Spinal cord (tissue), 10 donors: Measurements from ENCODE around the gene GEMIN5. TPM values are rescaled to one million over a fixed set of nuclear protein-coding genes. Genes with fewer than 3 reads are reported as not detected.
A peak's percentile ranks its signal among the peaks of the same experiment; 100 is the strongest.
"Not testable (repeated sequence)": the region's sequence is repeated elsewhere in the genome, so short reads cannot be mapped to it uniquely, and the experiment has no call there.

Experiments
- DNase-seq, 6 donors: peaks; one replicate each; pipeline versions ENCODE4 v3.0.0 to v3.0.0-alpha.2; 2013 to 2015; ENCODE audit warnings: low spot score in 6 of 6, low read depth in 4 of 6
- H3K27ac ChIP-seq: one replicate; pipeline ENCODE4 v1.5.1; 2013; ENCODE audit warnings: low read depth, low read length, control low read depth
- H3K27me3 ChIP-seq: one replicate; pipeline ENCODE4 v1.6.1; 2013; ENCODE audit warnings: low read length; ENCODE audit not compliant: control insufficient read depth, insufficient read depth
- H3K36me3 ChIP-seq: one replicate; pipeline ENCODE4 v1.6.1; 2013; ENCODE audit warnings: low read length; ENCODE audit not compliant: control insufficient read depth, insufficient read depth
- H3K4me1 ChIP-seq: one replicate; pipeline ENCODE4 v1.6.1; 2013; ENCODE audit warnings: low read length; ENCODE audit not compliant: control insufficient read depth, insufficient read depth
- H3K4me3 ChIP-seq: one replicate; pipeline ENCODE4 v1.5.1; 2013; ENCODE audit warnings: low read depth, low read length, control low read depth
- H3K9me3 ChIP-seq: one replicate; pipeline ENCODE4 v1.6.1; 2013; ENCODE audit warnings: low read length; ENCODE audit not compliant: control insufficient read depth, insufficient read depth
- WGBS: methylation state at CpG from one replicate; pipeline ENCODE4 v1.1.5; 2013; ENCODE audit warnings: missing lambda C conversion rate; ENCODE audit not compliant: insufficient coverage; 5-methylcytosine and 5-hydroxymethylcytosine counted together
- long read RNA-seq, 4 donors: transcript quantifications; one replicate each; lab custom pipeline, GENCODE V29; 2026
- polyA plus RNA-seq, 2 donors: library from polyadenylated mRNA; unstranded; fragments of 120-200 nt; gene quantifications; one replicate each; pipeline ENCODE4 v1.2.1, GENCODE V29; 2013; ENCODE audit not compliant: insufficient read length in 2 of 2
- total RNA-seq, 2 donors: library from RNA; depleted of rRNA in 1 of 2; stranded (reverse); fragments of 120-200 nt in 1 of 2; fragments of >200 nt in 1 of 2; gene quantifications; one replicate each; pipeline versions ENCODE4 v1.2.3 to v1.2.4, GENCODE V29; 2013 to 2014
- donor health status: healthy.

The GEMIN5 gene, protein sequence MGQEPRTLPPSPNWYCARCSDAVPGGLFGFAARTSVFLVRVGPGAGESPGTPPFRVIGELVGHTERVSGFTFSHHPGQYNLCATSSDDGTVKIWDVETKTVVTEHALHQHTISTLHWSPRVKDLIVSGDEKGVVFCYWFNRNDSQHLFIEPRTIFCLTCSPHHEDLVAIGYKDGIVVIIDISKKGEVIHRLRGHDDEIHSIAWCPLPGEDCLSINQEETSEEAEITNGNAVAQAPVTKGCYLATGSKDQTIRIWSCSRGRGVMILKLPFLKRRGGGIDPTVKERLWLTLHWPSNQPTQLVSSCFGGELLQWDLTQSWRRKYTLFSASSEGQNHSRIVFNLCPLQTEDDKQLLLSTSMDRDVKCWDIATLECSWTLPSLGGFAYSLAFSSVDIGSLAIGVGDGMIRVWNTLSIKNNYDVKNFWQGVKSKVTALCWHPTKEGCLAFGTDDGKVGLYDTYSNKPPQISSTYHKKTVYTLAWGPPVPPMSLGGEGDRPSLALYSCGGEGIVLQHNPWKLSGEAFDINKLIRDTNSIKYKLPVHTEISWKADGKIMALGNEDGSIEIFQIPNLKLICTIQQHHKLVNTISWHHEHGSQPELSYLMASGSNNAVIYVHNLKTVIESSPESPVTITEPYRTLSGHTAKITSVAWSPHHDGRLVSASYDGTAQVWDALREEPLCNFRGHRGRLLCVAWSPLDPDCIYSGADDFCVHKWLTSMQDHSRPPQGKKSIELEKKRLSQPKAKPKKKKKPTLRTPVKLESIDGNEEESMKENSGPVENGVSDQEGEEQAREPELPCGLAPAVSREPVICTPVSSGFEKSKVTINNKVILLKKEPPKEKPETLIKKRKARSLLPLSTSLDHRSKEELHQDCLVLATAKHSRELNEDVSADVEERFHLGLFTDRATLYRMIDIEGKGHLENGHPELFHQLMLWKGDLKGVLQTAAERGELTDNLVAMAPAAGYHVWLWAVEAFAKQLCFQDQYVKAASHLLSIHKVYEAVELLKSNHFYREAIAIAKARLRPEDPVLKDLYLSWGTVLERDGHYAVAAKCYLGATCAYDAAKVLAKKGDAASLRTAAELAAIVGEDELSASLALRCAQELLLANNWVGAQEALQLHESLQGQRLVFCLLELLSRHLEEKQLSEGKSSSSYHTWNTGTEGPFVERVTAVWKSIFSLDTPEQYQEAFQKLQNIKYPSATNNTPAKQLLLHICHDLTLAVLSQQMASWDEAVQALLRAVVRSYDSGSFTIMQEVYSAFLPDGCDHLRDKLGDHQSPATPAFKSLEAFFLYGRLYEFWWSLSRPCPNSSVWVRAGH (N-terminal part only)
- total RNA-seq: 10 to 100 TPM; 20.8 to 21.8 TPM
- 10 to 100 TPM; 14.8 to 15.7 TPM for polyA plus RNA-seq
- long read RNA-seq, donor 1: 0 reads
- long read RNA-seq, donor 2: 0 reads
- long read RNA-seq, donor 3, full-length matches to known transcripts: 2 of 2 reads
- long read RNA-seq, donor 3, partial matches to known transcripts: 0 of 2 reads
- long read RNA-seq, donor 3, other reads (novel, unspliced or antisense): 0 of 2 reads
- long read RNA-seq, donor 4: 0 reads

DNA sequence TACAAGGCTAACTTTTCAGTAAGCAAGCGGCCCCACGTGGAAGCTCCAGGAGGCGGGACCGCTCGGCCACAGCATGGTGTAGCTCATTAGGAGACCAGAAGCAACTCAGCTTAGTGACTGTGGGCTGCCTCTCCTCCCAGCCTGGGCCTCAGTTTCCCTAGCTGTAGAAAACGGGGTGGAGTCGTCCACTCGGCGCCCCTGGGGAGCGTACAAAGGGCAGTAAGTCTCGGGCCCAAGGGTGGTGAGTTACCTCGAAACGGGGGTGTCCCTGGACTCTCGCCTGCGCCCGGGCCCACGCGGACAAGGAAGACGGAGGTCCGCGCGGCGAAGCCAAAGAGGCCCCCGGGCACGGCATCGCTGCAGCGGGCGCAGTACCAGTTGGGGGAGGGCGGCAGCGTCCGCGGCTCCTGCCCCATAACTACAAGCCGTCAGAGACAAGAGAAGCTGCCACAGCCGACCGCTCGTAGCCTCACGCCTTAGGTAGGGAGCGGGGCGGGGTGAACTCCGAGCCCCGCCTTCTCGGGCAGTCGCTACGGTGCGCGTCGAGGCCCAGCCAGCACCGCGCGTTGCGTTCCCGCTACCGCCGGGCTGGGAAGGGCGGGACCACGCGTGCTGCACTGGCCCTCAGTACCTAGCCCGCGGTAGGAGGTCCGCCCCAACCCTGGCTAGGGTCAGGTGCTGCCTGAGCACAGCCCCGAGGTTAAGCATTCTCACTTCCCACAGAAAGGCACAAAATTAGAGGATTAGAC is at the start of gene GEMIN5:
Gene GEMIN5 (minus strand): TSS at position 494 of the 749 bp plus-strand sequence. CDS start 78 bp downstream, at position 416.
- H3K4me1 ChIP-seq: peaks cover 20% of the 10 kb centered on the region
- peaks cover 5% of the 10 kb centered on the region for H3K36me3 ChIP-seq
- no peaks in the 10 kb centered on the region for H3K27me3 ChIP-seq
- 0% methylated on average over 61 of the region's 61 CpGs for WGBS
- DNase-seq: peak; percentile 57 to 94 (median 70)
- H3K27ac ChIP-seq: peak within 1 kb of the TSS; percentile 76
- H3K4me3 ChIP-seq: peak within 1 kb of the TSS; percentile 89
- no peaks in the 10 kb centered on the region for H3K9me3 ChIP-seq

GRCh38 chr5:154986151-154986550 is 48.1 kb upstream of the GEMIN5 start:
- 79% methylated on average over 2 of the region's 4 CpGs for WGBS
- peak in 1 of 6 donors; percentile 8 for DNase-seq
- Histone ChIP-seq H3K27me3 (no peaks in the 10 kb centered on the region), H3K9me3 (no peaks in the 10 kb centered on the region), H3K36me3 (no peaks in the 10 kb centered on the region), H3K4me3 (no peak overlapping the region), H3K27ac (no peak overlapping the region), H3K4me1 (no peaks in the 10 kb centered on the region)

- DNase-seq: peak in 2 of 6 donors; percentile 49 to 83
- Histone ChIP-seq H3K27ac (no peak overlapping the region), H3K36me3 (no peaks in the 10 kb centered on the region), H3K4me3 (no peak overlapping the region), H3K4me1 (no peaks in the 10 kb centered on the region), H3K27me3 (no peaks in the 10 kb centered on the region), H3K9me3 (no peaks in the 10 kb centered on the region)
- 20% methylated on average over 1 of the region's 8 CpGs for WGBS
Observed at GRCh38 chr5:154984946-154985516, 47.0 kb upstream of the GEMIN5 start.

GRCh38 chr5:154978294-154978693 is 40.3 kb upstream of the GEMIN5 start:
- not testable (repeated sequence) for DNase-seq, H3K27me3 ChIP-seq, H3K4me1 ChIP-seq, H3K4me3 ChIP-seq, H3K36me3 ChIP-seq, H3K9me3 ChIP-seq, H3K27ac ChIP-seq
- no CpG with 5 or more reads among the region's 2 CpGs for WGBS

DNA sequence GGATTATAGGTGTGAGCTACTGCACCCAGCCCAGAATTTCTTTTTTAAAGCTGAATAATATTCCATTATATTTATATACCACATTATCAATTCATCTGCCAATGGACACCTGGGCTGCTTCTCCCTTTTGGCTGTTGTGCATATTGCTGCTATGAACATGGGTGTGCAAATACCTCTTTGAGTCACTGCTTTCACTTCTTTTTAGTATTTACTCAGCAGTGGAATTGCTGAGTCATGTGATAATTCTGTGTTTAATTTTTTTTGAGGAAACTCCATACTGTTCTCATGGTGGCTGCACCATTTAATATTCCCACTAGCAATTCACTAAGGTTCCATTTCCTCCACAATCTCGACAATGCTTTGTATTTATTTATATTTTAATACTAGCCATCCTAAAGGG is 39.4 kb upstream of the GEMIN5 start:
- no peaks in the 10 kb centered on the region for H3K27me3 ChIP-seq
- no CpG with 5 or more reads among the region's 1 CpG for WGBS
- DNase-seq: no peak
- H3K4me1 ChIP-seq: no peaks in the 10 kb centered on the region
- H3K27ac ChIP-seq: no peak overlapping the region
- no peak overlapping the region for H3K4me3 ChIP-seq
- H3K9me3 ChIP-seq: no peaks in the 10 kb centered on the region
- no peaks in the 10 kb centered on the region for H3K36me3 ChIP-seq

DNA sequence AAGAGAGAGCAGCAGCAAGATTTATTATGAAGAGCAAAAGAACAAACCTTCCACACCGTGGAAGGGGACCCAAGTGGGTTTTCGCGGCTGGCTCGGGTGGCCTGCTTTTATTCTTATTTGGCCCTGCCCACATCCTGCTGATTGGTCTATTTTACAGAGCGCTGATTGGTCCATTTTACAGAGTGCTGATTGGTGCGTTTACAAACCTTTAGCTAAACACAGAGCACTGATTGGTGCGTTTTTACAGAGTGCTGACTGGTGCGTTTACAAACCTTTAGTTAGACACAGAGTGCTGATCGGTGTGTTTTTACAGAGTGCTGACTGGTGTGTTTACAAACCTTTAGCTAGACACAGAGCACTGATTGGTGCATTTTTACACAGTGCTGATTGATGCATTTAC is 38.1 kb upstream of the GEMIN5 start:
- H3K4me3 ChIP-seq, H3K4me1 ChIP-seq, H3K36me3 ChIP-seq, H3K27me3 ChIP-seq, H3K27ac ChIP-seq, H3K9me3 ChIP-seq, DNase-seq: not testable (repeated sequence)
- WGBS: 98% methylated on average over 9 of the region's 9 CpGs

DNA sequence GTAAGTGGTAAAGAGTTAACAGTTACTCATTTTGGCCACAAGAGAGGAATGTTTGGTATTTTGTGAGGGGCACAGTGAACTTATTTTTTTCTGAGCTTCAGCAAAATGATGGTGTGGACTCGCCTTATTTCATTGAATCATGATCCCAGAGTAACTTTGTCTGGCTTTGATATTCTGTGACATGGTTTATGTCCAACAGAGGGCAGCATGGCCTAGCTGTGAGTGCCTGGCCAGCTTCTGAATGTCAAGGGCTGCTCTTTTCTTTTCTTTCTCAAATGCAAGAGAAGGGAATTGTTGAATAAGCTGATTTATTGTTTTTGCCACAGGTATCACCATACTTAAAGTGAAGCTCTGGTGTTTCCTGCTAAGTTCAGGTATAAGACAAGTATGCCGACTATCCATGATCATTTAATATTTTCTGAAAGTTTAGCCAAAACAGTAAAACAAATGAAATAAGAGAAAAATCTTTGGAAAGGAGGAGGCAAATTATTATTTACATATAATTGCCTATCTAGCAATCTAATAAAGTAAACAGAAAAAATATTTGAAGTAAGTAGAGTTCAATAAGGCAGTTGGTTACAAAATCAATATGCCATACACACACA is 34.6 kb upstream of the GEMIN5 start:
- DNase-seq: peak in 5 of 6 donors; percentile 43 to 91 (median 50)

GRCh38 chr5:154971501-154971900 is 33.5 kb upstream of the GEMIN5 start:
- WGBS: no CpG with 5 or more reads among the region's 2 CpGs
- H3K27ac ChIP-seq: no peak overlapping the region

More for the DNA sequence above, 34.6 kb upstream of the GEMIN5 start:
- H3K27me3 ChIP-seq: no peaks in the 10 kb centered on the region
- no peaks in the 10 kb centered on the region for H3K9me3 ChIP-seq
- H3K4me1 ChIP-seq: no peaks in the 10 kb centered on the region
- no CpG with 5 or more reads among the region's 2 CpGs for WGBS
- H3K4me3 ChIP-seq: no peak overlapping the region
- H3K36me3 ChIP-seq: peaks cover 3% of the 10 kb centered on the region
- no peak overlapping the region for H3K27ac ChIP-seq

More at GRCh38 chr5:154971501-154971900, 33.5 kb upstream of the GEMIN5 start:
- Histone ChIP-seq H3K4me1 (no peaks in the 10 kb centered on the region), H3K36me3 (peaks cover 3% of the 10 kb centered on the region), H3K9me3 (no peaks in the 10 kb centered on the region), H3K4me3 (no peak overlapping the region), H3K27me3 (no peaks in the 10 kb centered on the region)
- DNase-seq: no peak
